ENCODE data around the gene CLINT1.

DNA sequence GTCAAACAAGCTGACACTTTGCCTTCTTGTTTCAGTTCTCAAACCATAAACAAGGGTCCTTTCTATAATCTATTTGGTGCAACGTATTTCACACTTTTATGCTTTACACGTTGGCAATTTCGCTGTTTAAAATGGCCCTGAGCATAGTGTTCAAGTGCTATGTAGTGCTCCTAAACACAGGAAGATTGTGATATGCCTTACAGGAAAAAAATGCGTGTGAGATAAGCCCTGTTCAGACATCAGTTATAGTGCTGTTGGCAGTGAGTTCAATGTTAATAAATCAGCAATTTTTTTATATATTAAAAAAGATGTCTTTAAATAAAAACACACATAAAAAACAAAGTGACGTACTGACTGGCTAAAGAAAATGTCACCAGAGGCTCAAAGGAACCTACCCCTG lies 23.9 kb downstream of the CLINT1 start:
- TF ChIP-seq CTCF (IDR thresholded peaks at IDR 0.05) (no peak), POLR2A (IDR thresholded peaks at IDR 0.05) (no peak)

All from adrenal gland (tissue), 5 donors.